ENCODE data around the gene CDAN1.

Gene CDAN1

DNA sequence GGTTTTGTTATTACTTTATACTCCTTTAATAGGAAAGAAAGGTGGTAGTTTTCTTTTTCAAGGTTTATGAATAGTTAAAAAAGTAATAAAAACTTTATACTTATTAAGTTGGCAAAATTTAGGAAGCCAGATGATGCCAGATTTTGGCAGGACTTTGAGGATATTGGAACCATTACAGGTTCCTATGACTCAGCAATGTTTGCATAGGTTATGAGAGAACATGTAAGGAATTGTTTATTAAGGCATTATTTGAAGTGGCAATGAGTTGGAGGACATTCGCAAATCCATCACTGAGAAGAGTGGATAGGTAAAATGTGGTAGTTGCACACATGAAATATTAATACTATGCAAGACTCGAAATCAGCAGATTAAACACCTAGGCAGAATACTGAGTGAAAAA is 29.9 kb downstream of the CDAN1 start:
- TF ChIP-seq CTCF (IDR thresholded peaks at IDR 0.05; ENCODE audit: control insufficient read depth, extremely low read depth, insufficient read depth): no peak
- peak; percentile 100 for DNase-seq (ENCODE audit: low read depth)
- H3K4me3 ChIP-seq (ENCODE audit: low read depth, low read length): no peak overlapping the region

DNA sequence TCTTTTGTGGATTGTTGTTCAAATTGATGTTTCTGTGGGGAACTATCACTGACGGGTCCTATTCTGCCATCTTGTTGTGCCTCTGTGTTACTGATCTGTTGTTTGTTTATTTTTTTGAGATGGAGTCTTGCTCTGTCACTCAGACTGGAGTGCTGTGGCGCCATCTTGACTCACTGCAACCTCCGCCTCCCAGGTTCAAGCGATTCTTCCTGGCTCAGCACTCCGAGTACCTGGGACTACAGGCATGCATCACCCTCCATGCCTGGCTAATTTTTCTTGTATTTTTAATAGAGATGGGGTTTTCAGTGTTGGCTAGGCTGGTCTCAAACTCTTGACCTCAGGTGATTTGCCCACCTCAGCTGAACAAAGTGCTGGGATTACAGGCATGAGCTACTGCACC is 31.6 kb downstream of the CDAN1 start:
- DNase-seq (ENCODE audit: low read depth): no peak

GRCh38 chr15:42704492-42704926 is 32.4 kb downstream of the CDAN1 start:
- TF ChIP-seq CTCF (IDR thresholded peaks at IDR 0.05; ENCODE audit: control insufficient read depth, extremely low read depth, insufficient read depth): peak; percentile 90
- DNase-seq (ENCODE audit: low read depth): peak; percentile 56

More for the DNA sequence above, 31.6 kb downstream of the CDAN1 start:
- H3K4me3 ChIP-seq (ENCODE audit: low read depth, low read length): no peak overlapping the region
- no peak for TF ChIP-seq CTCF (IDR thresholded peaks at IDR 0.05; ENCODE audit: control insufficient read depth, extremely low read depth, insufficient read depth)

DNA sequence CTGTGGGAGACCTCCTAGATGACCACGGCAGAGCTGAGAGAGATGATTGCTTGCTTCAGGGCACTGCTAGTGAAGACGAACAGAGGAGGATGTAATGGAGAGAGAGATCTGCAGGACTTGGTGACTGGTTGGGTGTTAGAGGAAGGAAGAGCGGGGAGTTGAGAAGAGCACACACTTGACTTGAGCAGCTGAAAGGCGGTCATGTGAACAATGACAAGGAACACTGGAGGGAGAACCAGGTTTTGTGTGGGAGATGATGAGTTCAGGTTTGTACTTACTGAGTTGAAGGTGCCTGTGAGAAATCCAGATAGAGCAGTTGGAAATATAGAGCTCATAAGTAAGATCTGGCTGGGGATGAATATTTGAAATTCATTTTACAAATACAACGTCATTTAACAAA is 40.3 kb downstream of the CDAN1 start:
- no peak overlapping the region for H3K4me3 ChIP-seq (ENCODE audit: low read depth, low read length)
- DNase-seq (ENCODE audit: low read depth): no peak
- TF ChIP-seq CTCF (IDR thresholded peaks at IDR 0.05; ENCODE audit: control insufficient read depth, extremely low read depth, insufficient read depth): no peak

More at GRCh38 chr15:42704492-42704926, 32.4 kb downstream of the CDAN1 start:
- H3K4me3 ChIP-seq (ENCODE audit: low read depth, low read length): no peak overlapping the region

GRCh38 chr15:42695527-42696071 is 41.3 kb downstream of the CDAN1 start:
- DNase-seq (ENCODE audit: low read depth): peak; percentile 23
- TF ChIP-seq CTCF (IDR thresholded peaks at IDR 0.05; ENCODE audit: control insufficient read depth, extremely low read depth, insufficient read depth): no peak
- no peak overlapping the region for H3K4me3 ChIP-seq (ENCODE audit: low read depth, low read length)

GRCh38 chr15:42694398-42694797 is 42.5 kb downstream of the CDAN1 start:
- DNase-seq (ENCODE audit: low read depth): no peak
- no peak for TF ChIP-seq CTCF (IDR thresholded peaks at IDR 0.05; ENCODE audit: control insufficient read depth, extremely low read depth, insufficient read depth)
- no peak overlapping the region for H3K4me3 ChIP-seq (ENCODE audit: low read depth, low read length)

DNA sequence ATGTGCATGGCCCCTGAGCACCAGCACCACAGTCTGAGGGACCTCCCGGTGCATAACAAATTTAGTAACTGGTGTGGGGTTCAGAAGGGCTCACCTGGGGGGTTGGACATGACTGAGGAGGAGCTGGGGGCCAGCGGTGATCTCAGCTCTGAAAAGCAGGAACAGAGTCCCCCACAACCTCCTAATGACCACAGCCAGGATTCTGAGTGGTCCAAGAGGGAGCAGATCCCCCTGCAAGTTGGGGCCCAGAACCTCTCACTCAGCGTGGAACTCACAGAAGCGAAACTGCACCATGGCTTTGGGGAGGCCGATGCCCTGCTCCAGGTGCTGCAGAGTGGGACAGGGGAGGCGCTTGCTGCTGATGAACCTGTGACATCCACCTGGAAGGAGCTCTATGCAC is 43.0 kb downstream of the CDAN1 start:
- DNase-seq (ENCODE audit: low read depth): no peak
- no peak overlapping the region for H3K4me3 ChIP-seq (ENCODE audit: low read depth, low read length)
- TF ChIP-seq CTCF (IDR thresholded peaks at IDR 0.05; ENCODE audit: control insufficient read depth, extremely low read depth, insufficient read depth): no peak

Data from LNCaP clone FGC (cell line).